GM23338 (cell line): ENCODE data around the gene DLG4. TPM values are rescaled to one million over a fixed set of nuclear protein-coding genes. Genes with fewer than 3 reads are reported as not detected.
"Not testable (repeated sequence)": the region's sequence is repeated elsewhere in the genome, so short reads cannot be mapped to it uniquely, and the experiment has no call there.

Experiments used
- ATAC-seq: fragments of 200-7000 bp; cut with Tn5 transposase; 3 replicates; pipeline ENCODE4 v1.9.1; 2020
- DNase-seq: peaks from one replicate; pipeline ENCODE4 v3.0.0-alpha.2; 2015; ENCODE audit warnings: low spot score
- H2AFZ ChIP-seq: fragments of 200-600 bp; sonication (generic); 2 replicates; pipeline ENCODE4 v1.8.0; 2016; ENCODE audit warnings: antibody characterized with exemption, mild to moderate bottlenecking, moderate library complexity
- H3F3A ChIP-seq: fragments of 200-600 bp; sonication (generic); replicated peaks from 2 replicates; pipeline ENCODE4 v1.8.0; 2017; ENCODE audit warnings: antibody characterized with exemption, mixed run types, low read depth
- H3K27ac ChIP-seq: fragments of 200-600 bp; sonication (generic); 2 replicates; pipeline ENCODE4 v1.6.1; 2016; ENCODE audit warnings: low read depth
- H3K27me3 ChIP-seq: fragments of 200-600 bp; sonication (generic); 2 replicates; pipeline ENCODE4 v1.8.0; 2016; ENCODE audit warnings: mild to moderate bottlenecking, mixed run types, moderate library complexity; ENCODE audit not compliant: insufficient read depth
- H3K36me3 ChIP-seq: fragments of 200-600 bp; sonication (generic); 2 replicates; pipeline ENCODE4 v1.8.0; 2016; ENCODE audit warnings: mild to moderate bottlenecking; ENCODE audit not compliant: insufficient read depth
- H3K4me1 ChIP-seq: fragments of 200-600 bp; sonication (generic); 2 replicates; pipeline ENCODE4 v1.8.0; 2016; ENCODE audit warnings: mild to moderate bottlenecking, moderate library complexity; ENCODE audit not compliant: insufficient read depth
- H3K4me2 ChIP-seq: fragments of 200-600 bp; sonication (generic); 2 replicates; pipeline ENCODE4 v1.7.1; 2017; ENCODE audit warnings: mixed run types
- H3K4me3 ChIP-seq: fragments of 200-600 bp; sonication (generic); 2 replicates; pipeline ENCODE4 v1.6.1; 2016; ENCODE audit warnings: mixed run types
- H3K79me2 ChIP-seq: fragments of 200-600 bp; sonication (generic); replicated peaks from 2 replicates; pipeline ENCODE4 v1.8.0; 2017; ENCODE audit warnings: mild to moderate bottlenecking; ENCODE audit not compliant: insufficient read depth
- H3K9me2 ChIP-seq: fragments of 200-600 bp; sonication (generic); 2 replicates; pipeline ENCODE4 v1.8.0; 2017; ENCODE audit not compliant: insufficient read depth
- H4K20me1 ChIP-seq: fragments of 200-600 bp; sonication (generic); replicated peaks from 2 replicates; pipeline ENCODE4 v1.8.0; 2017; ENCODE audit warnings: mild to moderate bottlenecking; ENCODE audit not compliant: insufficient read depth
- H3K27ac Mint-ChIP-seq: 2 replicates; pipeline ENCODE4 v1.8.0; 2020; ENCODE audit warnings: inconsistent platforms, mild to moderate bottlenecking, moderate library complexity, mixed read lengths
- H3K27me3 Mint-ChIP-seq: 3 replicates; pipeline ENCODE4 v1.8.0; 2022; ENCODE audit warnings: low read depth, mild to moderate bottlenecking, moderate library complexity, mixed read lengths, inconsistent platforms; ENCODE audit not compliant: insufficient read depth, poor library complexity
- H3K36me3 Mint-ChIP-seq: 3 replicates; pipeline ENCODE4 v1.8.0; 2021; ENCODE audit warnings: low read depth, mild to moderate bottlenecking, inconsistent platforms, moderate library complexity, mixed read lengths
- H3K4me1 Mint-ChIP-seq: 3 replicates; pipeline ENCODE4 v1.8.0; 2020; ENCODE audit warnings: mild to moderate bottlenecking, inconsistent platforms, mixed read lengths
- H3K4me3 Mint-ChIP-seq: 3 replicates; pipeline ENCODE4 v1.8.0; 2021; ENCODE audit warnings: moderate library complexity, mild to moderate bottlenecking, inconsistent platforms, mixed read lengths
- H3K9me3 Mint-ChIP-seq: 3 replicates; pipeline ENCODE4 v1.8.0; 2020; ENCODE audit warnings: moderate library complexity, mild to moderate bottlenecking, inconsistent platforms, mixed read lengths
- CREB1 ChIP-seq: fragments of 250-450 bp; sonication (Bioruptor Pico); IDR thresholded peaks from 2 replicates; pipeline ENCODE4 v1.5.0; 2020; ENCODE audit warnings: low read depth, mild to moderate bottlenecking, moderate library complexity
- CTCF ChIP-seq, 2 experiments: fragments of 200-600 bp in 1 of 2; sonication (generic) in 1 of 2; conservative IDR thresholded peaks; 2 replicates each; pipeline versions ENCODE4 v1.5.1 to v1.6.1; 2016 to 2017; ENCODE audit warnings: antibody characterized with exemption in 2 of 2, low read depth in 2 of 2, mild to moderate bottlenecking in 2 of 2, moderate library complexity in 1 of 2
- ETS1 ChIP-seq: IDR thresholded peaks from 2 replicates; pipeline ENCODE4 v1.6.1; 2016; ENCODE audit warnings: antibody characterized with exemption
- EZH2 ChIP-seq: fragments of 200-600 bp; sonication (generic); IDR thresholded peaks from one replicate; pipeline ENCODE4 v1.8.0; 2017; ENCODE audit warnings: antibody characterized with exemption, mild to moderate bottlenecking, low read depth; ENCODE audit not compliant: unreplicated experiment
- EZH2phosphoT487 ChIP-seq: fragments of 200-600 bp; sonication (generic); IDR thresholded peaks from one replicate; pipeline ENCODE4 v1.8.1; 2018; ENCODE audit warnings: antibody characterized with exemption; ENCODE audit not compliant: unreplicated experiment
- JUNB ChIP-seq: IDR thresholded peaks from one replicate; pipeline ENCODE4 v1.6.1; 2016; ENCODE audit warnings: antibody characterized with exemption; ENCODE audit not compliant: unreplicated experiment
- NANOG ChIP-seq: IDR thresholded peaks from 2 replicates; pipeline ENCODE4 v1.6.1; 2016; ENCODE audit warnings: antibody characterized with exemption, borderline replicate concordance
- POLR2AphosphoS5 ChIP-seq: IDR thresholded peaks from 2 replicates; pipeline ENCODE4 v1.6.1; 2016; ENCODE audit warnings: antibody characterized with exemption, low read depth
- STAT1 ChIP-seq: IDR thresholded peaks from one replicate; pipeline ENCODE4 v1.6.1; 2016; ENCODE audit warnings: antibody characterized with exemption; ENCODE audit not compliant: unreplicated experiment
- ZNF114 ChIP-seq: fragments of 250-450 bp; sonication (Bioruptor Pico); IDR thresholded peaks from 2 replicates; pipeline ENCODE4 v1.5.0; 2020; ENCODE audit warnings: mild to moderate bottlenecking, moderate library complexity
- ZNF462 ChIP-seq: fragments of 250-450 bp; sonication (Bioruptor Pico); IDR thresholded peaks from 2 replicates; pipeline ENCODE4 v1.5.0; 2020; ENCODE audit warnings: mild to moderate bottlenecking, moderate library complexity
- polyA plus RNA-seq: library from polyadenylated mRNA; unstranded; fragments of >200 nt; fragmentation: Nextera tagmentation; extraction: Ambion mirVana; gene quantifications from 2 replicates; pipeline ENCODE4 v1.2.1, GENCODE V29; 2016
- total RNA-seq: library from RNA; depleted of rRNA; stranded (reverse); fragments of >200 nt; shearing (Covaris generic); gene quantifications from 2 replicates; pipeline ENCODE4 v1.2.3, GENCODE V29; 2014

DLG4 gene
- total and polyA plus RNA-seq, 2 experiments from 2014 or later, result 11.1 to 31.0 TPM

- TF ChIP-seq CTCF (conservative IDR thresholded peaks at IDR 0.05; ENCODE audit: low read depth in 2 of 2) (no peak), EZH2 (no peak), EZH2phosphoT487 (no peak), NANOG (no peak), CREB1 (no peak), POLR2AphosphoS5 (no peak), STAT1 (no peak), ETS1 (no peak)
These were observed 27.1 kb upstream of the DLG4 start (continued) for GRCh38 chr17:7246779-7247178.

GRCh38 chr17:7243838-7244237 lies 24.2 kb upstream of the DLG4 start:
- not testable (repeated sequence) for H3K27me3 ChIP-seq

GRCh38 chr17:7243453-7243729 lies 23.8 kb upstream of the DLG4 start:
- peak overlapping the region; percentile 78 for H3K4me3 ChIP-seq
- no peaks in the 10 kb centered on the region for H3K27me3 ChIP-seq
- peaks cover 20% of the 10 kb centered on the region for H3K4me1 ChIP-seq
- Mint-ChIP-seq H3K27ac (peak overlapping the region; percentile 89), H3K9me3 (no peaks in the 10 kb centered on the region; the same call in 1 of the 3 replicates), H3K4me3 (peak overlapping the region; percentile 87), H3K4me1 (peaks cover 37% of the 10 kb centered on the region), H3K27me3 (peaks cover 22% of the 10 kb centered on the region), H3K36me3 (peaks cover 50% of the 10 kb centered on the region)
- no peaks in the 10 kb centered on the region for H3K9me2 ChIP-seq
- H3K27ac ChIP-seq, result peak overlapping the region; percentile 76
- H2AFZ ChIP-seq, result no peak overlapping the region
- peaks cover 44% of the 10 kb centered on the region for H3K79me2 ChIP-seq
- no peak for DNase-seq
- ATAC-seq, result no peak
- H3K36me3 ChIP-seq, result peaks cover 16% of the 10 kb centered on the region; the same call in 1 of the 2 replicates
- peak overlapping the region; percentile 81 for H3K4me2 ChIP-seq
- H4K20me1 ChIP-seq, result peaks cover 6% of the 10 kb centered on the region; the same call in 1 of the 2 replicates
- H3F3A ChIP-seq, result peaks cover 27% of the 10 kb centered on the region
- TF ChIP-seq ZNF114 (no peak), EZH2 (no peak), ZNF462 (CRISPR knock-in tag) (no peak), CREB1 (no peak), JUNB (no peak)

More at GRCh38 chr17:7243838-7244237, 24.2 kb upstream of the DLG4 start:
- H4K20me1 ChIP-seq, DNase-seq, H3K9me2 ChIP-seq, H3K4me3 ChIP-seq, H3K9me3 Mint-ChIP-seq, H3K4me2 ChIP-seq, H3K27ac Mint-ChIP-seq, ATAC-seq, H2AFZ ChIP-seq: not testable (repeated sequence)
- Mint-ChIP-seq H3K4me3 (peak overlapping the region; percentile 87; the same call in 1 of the 3 replicates), H3K36me3 (peaks cover 50% of the 10 kb centered on the region), H3K27me3 (peaks cover 19% of the 10 kb centered on the region), H3K4me1 (peaks cover 40% of the 10 kb centered on the region)
- Histone ChIP-seq H3F3A (peaks cover 27% of the 10 kb centered on the region), H3K36me3 (peaks cover 16% of the 10 kb centered on the region; the same call in 1 of the 2 replicates), H3K4me1 (peaks cover 23% of the 10 kb centered on the region), H3K79me2 (peaks cover 45% of the 10 kb centered on the region), H3K27ac (peak overlapping the region; percentile 76; the same call in 1 of the 2 replicates)
